GM12878 (cell line): ENCODE results near the gene CYB5B. TPM values are rescaled to one million over a fixed set of nuclear protein-coding genes. Genes with fewer than 3 reads are reported as not detected.
A peak's percentile ranks its signal among the peaks of the same experiment; 100 is the strongest.

ENCODE experiments used
- ATAC-seq: fragments of 200-7000 bp; cut with Tn5 transposase; 3 replicates; pipeline ENCODE4 v1.9.1; 2020; ENCODE audit warnings: mild to moderate bottlenecking, moderate library complexity
- BruUV-seq: library from RNA; stranded (reverse); fragments of 400-500 nt; replicated peaks from 2 replicates; lab custom pipeline; 2021; lab: Mats Ljungman, UMichigan
- CTCF ChIA-PET: fragments of 300-600 bp; sonication (Branson Sonifier 250); formaldehyde crosslinking; extraction: SDS; loops from one replicate; lab custom pipeline; 2021; ENCODE audit warnings: inconsistent platforms; lab: Yijun Ruan, JAX
- POLR2A ChIA-PET: fragments of 350-600 bp; formaldehyde crosslinking; extraction: SDS; loops from one replicate; lab custom pipeline; 2021; ENCODE audit warnings: inconsistent platforms; lab: Charles Lee
- RAD21 ChIA-PET: fragments of 300-600 bp; sonication (Branson Sonifier 250); formaldehyde crosslinking; loops from one replicate; lab custom pipeline; 2023; ENCODE audit warnings: antibody characterized with exemption; ENCODE audit not compliant: unreplicated experiment; lab: Charles Lee
- SMC1A ChIA-PET: fragments of 300-600 bp; sonication (Branson Sonifier 250); formaldehyde crosslinking; loops from one replicate; lab custom pipeline; 2023; ENCODE audit not compliant: unreplicated experiment, uncharacterized antibody; lab: Charles Lee
- DNase-seq: peaks from one replicate; pipeline ENCODE4 v3.0.0-alpha.2; 2011; ENCODE audit warnings: low read depth, low spot score
- FAIRE-seq: peaks from 3 replicates; lab custom pipeline; 2011; peaks lifted over from hg19 to GRCh38; lab: Jason Lieb, UNC
- H2AFZ ChIP-seq: 2 replicates; pipeline ENCODE4 v1.6.0; 2011; ENCODE audit warnings: low read depth, low read length, control low read depth; ENCODE audit not compliant: control insufficient read depth
- H3K27ac ChIP-seq: 2 replicates; pipeline ENCODE4 v1.5.1; 2011; ENCODE audit warnings: control low read depth; ENCODE audit not compliant: control insufficient read depth, insufficient read depth
- H3K27me3 ChIP-seq, 2 experiments: replicated peaks in 1 of 2; 2 replicates each; pipeline versions ENCODE4 v1.6.0 to v1.6.1; 2011; ENCODE audit warnings: low read length in 1 of 2; ENCODE audit not compliant: control insufficient read depth in 2 of 2, insufficient read depth in 2 of 2
- H3K36me3 ChIP-seq, 2 experiments: 2 replicates each; pipeline ENCODE4 v1.5.1; 2011; ENCODE audit warnings: low read length in 1 of 2; ENCODE audit not compliant: control insufficient read depth in 2 of 2, insufficient read depth in 2 of 2
- H3K4me1 ChIP-seq: 2 replicates; pipeline ENCODE4 v1.6.1; 2011; ENCODE audit warnings: mild to moderate bottlenecking, low read length, moderate library complexity, mixed read lengths; ENCODE audit not compliant: control insufficient read depth, insufficient read depth
- H3K4me2 ChIP-seq: 2 replicates; pipeline ENCODE4 v1.6.0; 2011; ENCODE audit warnings: control low read depth; ENCODE audit not compliant: control insufficient read depth, insufficient read depth
- H3K4me3 ChIP-seq: fragments of 200-600 bp; sonication (generic); 2 replicates; pipeline ENCODE4 v1.5.1; 2016
- H3K79me2 ChIP-seq: 2 replicates; pipeline ENCODE4 v1.6.0; 2011; ENCODE audit warnings: low read length; ENCODE audit not compliant: control insufficient read depth, insufficient read depth
- H3K9ac ChIP-seq: 2 replicates; pipeline ENCODE4 v1.8.0; 2011; ENCODE audit warnings: low read length, control low read depth, mixed read lengths; ENCODE audit not compliant: control insufficient read depth, insufficient read depth
- H3K9me3 ChIP-seq: replicated peaks from 3 replicates; pipeline ENCODE4 v1.5.1; 2011; ENCODE audit warnings: mild to moderate bottlenecking, low read length; ENCODE audit not compliant: control insufficient read depth, insufficient read depth
- H4K20me1 ChIP-seq: 2 replicates; pipeline ENCODE4 v1.6.0; 2011; ENCODE audit not compliant: control insufficient read depth, insufficient read depth
- EP300 ChIP-seq, 2 experiments: fragments of 150-350 bp in 1 of 2; IDR thresholded peaks; 2 replicates each; pipeline ENCODE4 v1.6.1; 2011 to 2012; ENCODE audit warnings: low read depth in 2 of 2, low read length in 2 of 2, borderline replicate concordance in 1 of 2, improper control_type of control experiment in 1 of 2, inconsistent platforms in 1 of 2; ENCODE audit not compliant: control insufficient read depth in 1 of 2
- JUND ChIP-seq: IDR thresholded peaks from 2 replicates; pipeline ENCODE4 v1.6.1; 2012; ENCODE audit warnings: low read depth, mild to moderate bottlenecking, low read length, improper control_type of control experiment, moderate library complexity
- MYC ChIP-seq: IDR thresholded peaks from 2 replicates; pipeline ENCODE4 v1.6.1; 2011; ENCODE audit warnings: mild to moderate bottlenecking, low read length, moderate library complexity, inconsistent platforms; ENCODE audit not compliant: insufficient read depth, insufficient replicate concordance, insufficient read length, severe bottlenecking
- RAD51 ChIP-seq: fragments of 450-650 bp; IDR thresholded peaks from 2 replicates; pipeline ENCODE4 v1.6.1; 2016; ENCODE audit warnings: moderate library complexity, mild to moderate bottlenecking, inconsistent platforms
- RFX5 ChIP-seq: IDR thresholded peaks from 2 replicates; pipeline ENCODE4 v1.6.1; 2011; ENCODE audit warnings: low read depth, low read length, improper control_type of control experiment
- SPI1 ChIP-seq: IDR thresholded peaks from 2 replicates; pipeline ENCODE4 v1.6.1; 2011; ENCODE audit warnings: low read depth, mild to moderate bottlenecking, low read length, moderate library complexity, borderline replicate concordance; ENCODE audit not compliant: insufficient read depth
- TARDBP ChIP-seq: IDR thresholded peaks from 2 replicates; pipeline ENCODE4 v1.6.1; 2016; ENCODE audit warnings: borderline replicate concordance
- ZBTB11 ChIP-seq: fragments of 450-650 bp; formaldehyde crosslinking; IDR thresholded peaks from 2 replicates; pipeline ENCODE4 v1.5.0; 2022; ENCODE audit warnings: mild to moderate bottlenecking, missing genetic modification characterization
- WGBS: methylation state at CpG from one replicate; pipeline ENCODE4 v1.1.6; 2016; ENCODE audit warnings: low lambda C conversion rate; ENCODE audit not compliant: insufficient replicate concordance, insufficient coverage; ENCODE audit errors: missing lambda C conversion rate; 5-methylcytosine and 5-hydroxymethylcytosine counted together
- in situ Hi-C: fragments of 300-500 bp; cut with MboI; formaldehyde crosslinking; loops from 9 replicates; pipeline ENCODE4 v1.14.3; 2018; ENCODE audit warnings: mixed read lengths
- intact Hi-C: fragments of 100-400 bp; cut with micrococcal nuclease; formaldehyde crosslinking; loops from one replicate; pipeline ENCODE4 v1.14.2; 2022; ENCODE audit not compliant: unreplicated experiment
- polyA plus RNA-seq, 11 experiments: library from polyadenylated mRNA; depleted of rRNA in 4 of 11; unstranded in 6 of 11; stranded (reverse) in 5 of 11; fragments of >200 nt; fragmentation: Nextera tagmentation in 4 of 11; fragmentation: Illumina TruSeq in 1 of 11; extraction: Ambion mirVana in 4 of 11; extraction: Trizol in 1 of 11; gene quantifications; 1 replicate in 1 of 11; 2 replicates in 10 of 11; pipeline versions ENCODE4 v1.2.1 to v1.2.3, GENCODE V29; 2011 to 2016; ENCODE audit warnings: inconsistent platforms in 2 of 11, missing spikeins in 2 of 11, low read depth in 1 of 11
- total RNA-seq, 4 experiments: library from RNA; depleted of rRNA in 3 of 4; stranded (reverse); fragments of >200 nt in 3 of 4; fragmentation: Illumina TruSeq in 1 of 4; extraction: Trizol in 1 of 4; gene quantifications; 2 replicates each; pipeline versions ENCODE4 v1.2.1 to v1.2.3, GENCODE V29; 2013 to 2021
- TF ChIP-seq, protein P1 (sequence below): fragments of 450-650 bp; IDR thresholded peaks from 2 replicates; pipeline ENCODE4 v1.6.1; 2016; ENCODE audit warnings: mild to moderate bottlenecking

The CYB5B gene
- total and polyA plus RNA-seq, 10 of the 15 experiments (the other 5 are each of a cell fraction or from before 2014, with no cell fraction given): 145 to 305 (median 179) TPM

DNA sequence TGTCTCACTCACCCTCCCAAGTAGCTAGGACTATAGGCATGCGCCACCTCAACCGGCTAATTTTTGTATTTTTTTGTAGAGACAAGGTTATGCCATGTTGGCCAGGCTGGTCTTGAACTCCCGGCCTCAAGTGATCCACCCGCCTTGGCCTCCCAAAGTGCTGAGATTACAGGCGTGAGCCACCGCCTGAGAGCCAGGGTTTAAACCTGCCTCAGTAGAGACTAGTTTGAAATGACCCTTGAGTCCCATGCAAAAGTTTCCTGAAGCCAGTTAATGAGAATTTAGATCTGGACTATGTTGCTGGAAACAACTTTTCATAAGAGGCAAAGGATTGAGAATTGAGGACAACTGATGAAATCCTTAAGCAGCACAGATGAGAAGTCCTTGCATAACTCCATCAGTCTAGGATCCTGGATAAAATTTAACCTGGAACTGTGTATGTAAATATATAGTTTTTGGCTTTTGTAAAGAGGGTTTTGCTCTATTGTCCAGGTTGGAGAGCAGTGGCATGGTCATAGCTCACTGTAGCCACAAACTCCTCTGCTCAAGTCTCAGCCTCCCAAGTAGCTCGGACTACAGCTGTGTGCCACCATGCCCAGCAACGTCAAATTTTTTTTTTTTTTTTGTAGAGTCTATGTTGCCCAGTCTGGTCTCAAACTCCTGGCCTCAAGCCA, 43.2 kb downstream of the CYB5B start (continued):
- TF ChIP-seq, protein P1, sequence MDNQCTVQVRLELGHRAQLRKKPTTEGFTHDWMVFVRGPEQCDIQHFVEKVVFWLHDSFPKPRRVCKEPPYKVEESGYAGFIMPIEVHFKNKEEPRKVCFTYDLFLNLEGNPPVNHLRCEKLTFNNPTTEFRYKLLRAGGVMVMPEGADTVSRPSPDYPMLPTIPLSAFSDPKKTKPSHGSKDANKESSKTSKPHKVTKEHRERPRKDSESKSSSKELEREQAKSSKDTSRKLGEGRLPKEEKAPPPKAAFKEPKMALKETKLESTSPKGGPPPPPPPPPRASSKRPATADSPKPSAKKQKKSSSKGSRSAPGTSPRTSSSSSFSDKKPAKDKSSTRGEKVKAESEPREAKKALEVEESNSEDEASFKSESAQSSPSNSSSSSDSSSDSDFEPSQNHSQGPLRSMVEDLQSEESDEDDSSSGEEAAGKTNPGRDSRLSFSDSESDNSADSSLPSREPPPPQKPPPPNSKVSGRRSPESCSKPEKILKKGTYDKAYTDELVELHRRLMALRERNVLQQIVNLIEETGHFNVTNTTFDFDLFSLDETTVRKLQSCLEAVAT: no peak

DNA sequence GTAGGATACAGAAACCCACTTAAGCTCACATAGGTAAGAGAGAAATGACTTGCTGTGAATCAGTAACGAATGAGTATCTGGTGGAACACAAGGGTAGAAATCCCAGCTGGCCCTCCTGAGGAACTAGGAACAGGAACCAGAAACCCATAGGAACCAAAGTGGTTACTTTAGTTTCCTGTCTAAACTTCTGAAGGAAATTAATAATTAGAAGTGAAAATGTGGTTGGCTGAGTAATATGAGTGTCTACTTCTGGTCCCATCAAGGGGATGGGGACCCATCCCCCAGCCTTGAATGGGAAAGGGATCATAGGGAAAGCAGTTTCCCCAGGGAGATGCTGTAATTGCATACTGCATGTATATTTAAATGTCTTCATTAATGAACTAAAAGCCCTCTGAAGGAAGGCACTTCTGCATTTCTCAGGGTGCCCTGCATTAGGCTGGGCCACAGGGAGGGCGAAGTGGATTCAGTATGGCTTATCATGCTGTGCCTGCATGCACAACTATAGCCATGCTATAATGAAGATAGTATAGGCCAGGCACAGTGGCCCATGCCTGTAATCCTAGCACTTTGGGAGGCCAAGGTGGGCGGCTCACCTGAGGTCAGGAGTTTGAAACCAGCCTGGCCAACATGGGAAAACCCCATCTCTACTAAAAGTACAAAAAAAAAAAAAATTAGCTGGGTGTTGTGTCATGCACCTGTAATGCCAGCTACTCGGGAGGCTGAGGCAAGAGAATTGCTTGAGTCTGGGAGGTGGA, 45.6 kb downstream of the CYB5B start:
- peak; percentile 80 for FAIRE-seq
- peak overlapping the region; percentile 84 for H3K4me2 ChIP-seq
- no peaks in the 10 kb centered on the region for H3K9me3 ChIP-seq
- DNase-seq: peak; percentile 90
- no peak overlapping the region for H3K4me3 ChIP-seq
- H4K20me1 ChIP-seq: no peaks in the 10 kb centered on the region
- 23% methylated on average over 4 of the region's 4 CpGs for WGBS
- POLR2A ChIA-PET: interaction anchor here (0.5 to 3.1 kb wide), 9 partner anchors 9 to 188 kb away, joined by 3 to 17 read pairs (median 4); no protein-coding TSS in a partner anchor
- H3K9ac ChIP-seq: no peak overlapping the region
- BruUV-seq: no TSS peak
- CTCF ChIA-PET: interaction anchor here (0.6 to 2.6 kb wide), 7 partner anchors 14 to 126 kb away, joined by 3 to 9 read pairs (median 5); no protein-coding TSS in a partner anchor
- ATAC-seq: peak; percentile 79
- peaks cover 59% of the 10 kb centered on the region for H3K4me1 ChIP-seq
- no peak overlapping the region for H2AFZ ChIP-seq
- RAD21 ChIA-PET: interaction anchor here (0.5 to 3.8 kb wide), 14 partner anchors 25 to 470 kb away, joined by 3 to 28 read pairs (median 3); no protein-coding TSS in a partner anchor
- H3K27ac ChIP-seq: peak overlapping the region; percentile 67
- SMC1A ChIA-PET: interaction anchor here (0.6 to 5.1 kb wide), 16 partner anchors 12 to 1077 kb away, joined by 3 to 38 read pairs (median 4); no protein-coding TSS in a partner anchor
- H3K27me3 ChIP-seq: no peaks in the 10 kb centered on the region
- no peaks in the 10 kb centered on the region for H3K79me2 ChIP-seq
- H3K36me3 ChIP-seq: no peaks in the 10 kb centered on the region
- in situ Hi-C loops: no loop called here
- intact Hi-C loops: loop anchor here (1.0 to 5.0 kb wide), 5 partner anchors 38 to 94 kb away; no protein-coding TSS in a partner anchor
- TF ChIP-seq JUND: no peak
- no peak for TF ChIP-seq TARDBP
- peak; percentile 84 to 86; a peak in 3 of 4 replicates for TF ChIP-seq EP300 (IDR thresholded peaks at IDR 0.05; ENCODE audit: borderline replicate concordance in 1 of 2, control insufficient read depth in 1 of 2, low read depth in 2 of 2, low read length in 2 of 2)
- no peak for TF ChIP-seq RFX5
- TF ChIP-seq, protein P1: no peak
- TF ChIP-seq SPI1: peak; percentile 90
- no peak for TF ChIP-seq ZBTB11 (CRISPR knock-in tag)
- TF ChIP-seq MYC: no peak
- TF ChIP-seq RAD51: no peak
